Vagina (tissue), 2 donors: Measurements from ENCODE around the gene TRAPPC10. TPM values are rescaled to one million over a fixed set of nuclear protein-coding genes. Genes with fewer than 3 reads are reported as not detected.

ENCODE experiments used
- DNase-seq, 2 donors: peaks; one replicate each; pipeline ENCODE4 v3.0.0-alpha.2; 2017; ENCODE audit errors: extremely low spot score in 2 of 2
- H3K27ac ChIP-seq: fragments of 200-600 bp; sonication (generic); one replicate; pipeline ENCODE4 v1.5.1; 2019
- H3K27me3 ChIP-seq: fragments of 200-600 bp; sonication (generic); one replicate; pipeline ENCODE4 v1.5.1; 2019
- H3K36me3 ChIP-seq, 2 donors: fragments of 200-600 bp; sonication (generic); one replicate each; pipeline ENCODE4 v1.5.1; 2017 to 2019
- H3K4me1 ChIP-seq: fragments of 200-600 bp; sonication (generic); one replicate; pipeline ENCODE4 v1.5.1; 2019
- H3K4me3 ChIP-seq, 2 donors: fragments of 200-600 bp; sonication (generic); 1 replicate in 1 of 2; 2 replicates in 1 of 2; pipeline ENCODE4 v1.5.1; 2016 to 2019
- H3K9me3 ChIP-seq: fragments of 200-600 bp; sonication (generic); one replicate; pipeline ENCODE4 v1.5.1; 2019
- CTCF ChIP-seq, 3 experiments: fragments of 450-650 bp in 2 of 3; fragments of 200-600 bp in 1 of 3; sonication (generic) in 1 of 3; IDR thresholded peaks; one replicate each; pipeline ENCODE4 v1.5.1; 2017 to 2019; ENCODE audit warnings: antibody characterized with exemption in 3 of 3, mild to moderate bottlenecking in 2 of 3, moderate library complexity in 2 of 3
- POLR2A ChIP-seq, 2 donors: fragments of 450-650 bp; IDR thresholded peaks; one replicate each; pipeline ENCODE4 v1.6.1; 2017; ENCODE audit warnings: antibody characterized with exemption in 2 of 2, mild to moderate bottlenecking in 2 of 2, moderate library complexity in 2 of 2
- POLR2AphosphoS5 ChIP-seq, 2 donors: sonication (generic); formaldehyde crosslinking; IDR thresholded peaks; one replicate each; pipeline ENCODE4 v1.9.0; 2017; ENCODE audit warnings: antibody characterized with exemption in 2 of 2, mild to moderate bottlenecking in 2 of 2, low read depth in 1 of 2; ENCODE audit not compliant: insufficient read depth in 1 of 2
- intact Hi-C: fragments of 100-400 bp; cut with DNase I; formaldehyde crosslinking; loops from one replicate; pipeline ENCODE4 v1.15.1; 2023
- total RNA-seq: library from RNA; depleted of rRNA; stranded (reverse); fragments of >200 nt; gene quantifications from one replicate; pipeline ENCODE4 v1.2.3, GENCODE V29; 2016

The TRAPPC10 gene
- total RNA-seq, 1 donor from 2014 or later = 22.6 TPM

GRCh38 chr21:43968410-43969114 lies 43.5 kb upstream of the TRAPPC10 start:
- Histone ChIP-seq H3K27ac (no peak overlapping the region), H3K4me1 (no peaks in the 10 kb centered on the region), H3K9me3 (no peaks in the 10 kb centered on the region), H3K36me3 (peaks cover 0 to 38% of the 10 kb centered on the region in 2 donors), H3K27me3 (no peaks in the 10 kb centered on the region), H3K4me3 (no peak overlapping the region)
- no peak for TF ChIP-seq POLR2A (IDR thresholded peaks at IDR 0.05)
- no peak for TF ChIP-seq CTCF (IDR thresholded peaks at IDR 0.05)
- TF ChIP-seq POLR2AphosphoS5 (IDR thresholded peaks at IDR 0.05; ENCODE audit: insufficient read depth in 1 of 2, low read depth in 1 of 2) = no peak
- no peak for DNase-seq
- intact Hi-C loops = no loop called here

DNA sequence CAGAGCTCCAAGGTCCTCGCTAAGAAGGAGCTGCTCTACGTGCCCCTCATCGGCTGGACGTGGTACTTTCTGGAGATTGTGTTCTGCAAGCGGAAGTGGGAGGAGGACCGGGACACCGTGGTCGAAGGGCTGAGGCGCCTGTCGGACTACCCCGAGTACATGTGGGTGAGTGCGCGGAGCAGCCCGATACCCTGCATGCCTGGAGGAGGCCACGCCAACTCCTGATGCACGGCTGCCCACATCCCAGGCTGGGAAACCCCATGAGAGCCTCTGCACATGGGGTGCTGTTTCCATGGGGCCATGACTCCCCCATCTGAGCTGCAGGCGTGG lies 43.0 kb upstream of the TRAPPC10 start:
- H3K4me1 ChIP-seq = no peaks in the 10 kb centered on the region
- no peak for TF ChIP-seq POLR2A (IDR thresholded peaks at IDR 0.05)
- no peak for TF ChIP-seq POLR2AphosphoS5 (IDR thresholded peaks at IDR 0.05; ENCODE audit: insufficient read depth in 1 of 2, low read depth in 1 of 2)
- no peak for TF ChIP-seq CTCF (IDR thresholded peaks at IDR 0.05)
- H3K9me3 ChIP-seq = no peaks in the 10 kb centered on the region
- intact Hi-C loops = no loop called here
- no peaks in the 10 kb centered on the region for H3K27me3 ChIP-seq
- H3K36me3 ChIP-seq = peaks cover 0 to 38% of the 10 kb centered on the region in 2 donors
- no peak overlapping the region for H3K27ac ChIP-seq
- no peak overlapping the region for H3K4me3 ChIP-seq
- no peak for DNase-seq

- Histone ChIP-seq H3K4me1 (no peaks in the 10 kb centered on the region), H3K36me3 (peaks cover 0 to 38% of the 10 kb centered on the region in 2 donors), H3K9me3 (no peaks in the 10 kb centered on the region), H3K4me3 (no peak overlapping the region), H3K27me3 (no peaks in the 10 kb centered on the region), H3K27ac (no peak overlapping the region)
- TF ChIP-seq POLR2AphosphoS5 (IDR thresholded peaks at IDR 0.05; ENCODE audit: insufficient read depth in 1 of 2, low read depth in 1 of 2) = no peak
- no peak for TF ChIP-seq CTCF (IDR thresholded peaks at IDR 0.05)
- TF ChIP-seq POLR2A (IDR thresholded peaks at IDR 0.05) = no peak
- intact Hi-C loops = no loop called here
- no peak for DNase-seq
Measured at GRCh38 chr21:43970551-43970950, 41.6 kb upstream of the TRAPPC10 start.

DNA sequence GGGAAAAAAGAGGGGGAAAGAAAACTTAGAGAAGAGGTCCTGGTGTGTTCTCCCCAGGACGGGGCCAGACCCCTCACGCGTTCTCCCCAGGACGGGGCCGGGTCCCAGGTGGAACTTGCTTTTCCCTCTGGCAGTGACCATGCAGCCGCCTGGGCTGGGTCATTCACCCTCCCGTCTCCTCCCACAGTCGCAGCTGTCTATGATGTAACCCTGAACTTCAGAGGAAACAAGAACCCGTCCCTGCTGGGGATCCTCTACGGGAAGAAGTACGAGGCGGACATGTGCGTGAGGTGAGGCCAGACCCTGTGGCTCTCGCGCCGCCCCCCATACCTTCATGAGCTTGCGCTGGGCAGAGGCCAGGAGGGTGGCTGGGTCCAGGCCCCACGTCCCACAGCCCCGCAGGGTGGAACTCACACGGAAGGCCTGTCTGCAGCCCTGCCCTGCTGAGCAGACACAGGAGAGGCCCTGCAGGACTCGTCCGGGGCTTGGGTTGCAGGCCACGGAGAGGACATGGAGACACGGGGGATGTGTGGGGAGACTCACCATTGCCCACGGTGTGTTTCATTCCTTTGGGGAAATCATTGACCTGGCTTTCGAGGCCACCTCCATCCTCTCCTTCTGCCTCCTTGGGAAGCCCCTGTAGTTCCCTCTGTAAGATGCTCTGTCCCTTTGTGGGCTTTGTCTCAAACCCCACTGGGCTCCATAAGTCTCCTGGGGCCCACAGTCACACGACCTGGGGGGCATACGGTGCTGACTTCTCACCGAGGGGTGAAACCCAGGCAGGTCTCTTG lies 40.7 kb upstream of the TRAPPC10 start:
- Histone ChIP-seq H3K27me3 (no peaks in the 10 kb centered on the region), H3K9me3 (no peaks in the 10 kb centered on the region), H3K36me3 (peaks cover 0 to 38% of the 10 kb centered on the region in 2 donors), H3K4me1 (no peaks in the 10 kb centered on the region), H3K27ac (no peak overlapping the region), H3K4me3 (no peak overlapping the region)
- TF ChIP-seq CTCF (IDR thresholded peaks at IDR 0.05) (no peak), POLR2AphosphoS5 (IDR thresholded peaks at IDR 0.05; ENCODE audit: insufficient read depth in 1 of 2, low read depth in 1 of 2) (peak in 1 of 2 donors; percentile 17), POLR2A (IDR thresholded peaks at IDR 0.05) (no peak)
- no peak for DNase-seq
- intact Hi-C loops = no loop called here

GRCh38 chr21:43971992-43972255 lies 40.2 kb upstream of the TRAPPC10 start:
- intact Hi-C loops = no loop called here
- Histone ChIP-seq H3K36me3 (peaks cover 0 to 38% of the 10 kb centered on the region in 2 donors), H3K27ac (no peak overlapping the region)

More at GRCh38 chr21:43971992-43972255, 40.2 kb upstream of the TRAPPC10 start:
- Histone ChIP-seq H3K4me1 (no peaks in the 10 kb centered on the region), H3K4me3 (no peak overlapping the region), H3K27me3 (no peaks in the 10 kb centered on the region), H3K9me3 (no peaks in the 10 kb centered on the region)
- no peak for TF ChIP-seq POLR2A (IDR thresholded peaks at IDR 0.05)
- no peak for TF ChIP-seq POLR2AphosphoS5 (IDR thresholded peaks at IDR 0.05; ENCODE audit: insufficient read depth in 1 of 2, low read depth in 1 of 2)
- TF ChIP-seq CTCF (IDR thresholded peaks at IDR 0.05) = no peak
- DNase-seq = no peak
